OCI-LY7 (cell line): ENCODE results near the gene PPP1R9A. TPM values are rescaled to one million over a fixed set of nuclear protein-coding genes. Genes with fewer than 3 reads are reported as not detected.

Source experiments
- Bru-seq: library from RNA; stranded (reverse); fragments of 400-500 nt; gene quantifications from one replicate; lab custom pipeline; 2021; lab: Mats Ljungman, UMichigan
- BruChase-seq, 2 experiments: library from RNA; stranded (reverse); fragments of 400-500 nt; gene quantifications; one replicate each; lab custom pipeline; 2021; lab: Mats Ljungman, UMichigan
- BruUV-seq: library from RNA; stranded (reverse); fragments of 400-500 nt; replicated peaks from 2 replicates; lab custom pipeline; 2021; lab: Mats Ljungman, UMichigan
- CTCF ChIA-PET: fragments of 300-600 bp; sonication (Branson Sonifier 250); formaldehyde crosslinking; loops from one replicate; lab custom pipeline; 2022; ENCODE audit warnings: antibody characterized with exemption; ENCODE audit not compliant: unreplicated experiment; lab: Charles Lee
- POLR2A ChIA-PET: fragments of 300-600 bp; sonication (Branson Sonifier 250); formaldehyde crosslinking; loops from one replicate; lab custom pipeline; 2022; ENCODE audit warnings: antibody characterized with exemption; lab: Charles Lee
- DNase-seq: peaks from one replicate; pipeline ENCODE4 v3.0.0-alpha.2; 2015; ENCODE audit warnings: low spot score
- H2AFZ ChIP-seq: fragments of 200-600 bp; sonication (generic), shearing (Covaris generic); 2 replicates; pipeline ENCODE4 v1.6.1; 2014; ENCODE audit warnings: mild to moderate bottlenecking, antibody characterized with exemption, low read length, moderate library complexity
- H3K27ac ChIP-seq: fragments of 200-600 bp; sonication (generic); 2 replicates; pipeline ENCODE4 v1.5.1; 2014; ENCODE audit warnings: mixed run types, low read depth, mild to moderate bottlenecking, moderate library complexity, low read length, inconsistent platforms; ENCODE audit not compliant: poor library complexity, severe bottlenecking
- H3K36me3 ChIP-seq: fragments of 200-600 bp; sonication (generic); 2 replicates; pipeline ENCODE4 v1.6.1; 2014; ENCODE audit warnings: mild to moderate bottlenecking, antibody characterized with exemption, low read length, moderate library complexity, mixed read lengths; ENCODE audit not compliant: insufficient read depth
- H3K4me1 ChIP-seq: fragments of 200-600 bp; sonication (generic); 2 replicates; pipeline ENCODE4 v1.5.1; 2014; ENCODE audit warnings: mild to moderate bottlenecking, low read length; ENCODE audit not compliant: insufficient read depth, poor library complexity, severe bottlenecking
- H3K4me2 ChIP-seq: fragments of 200-600 bp; sonication (generic); 2 replicates; pipeline ENCODE4 v1.6.1; 2014; ENCODE audit warnings: mild to moderate bottlenecking, low read length
- H3K4me3 ChIP-seq: fragments of 200-600 bp; sonication (generic); 2 replicates; pipeline ENCODE4 v1.5.1; 2014; ENCODE audit warnings: mild to moderate bottlenecking, low read depth, low read length; ENCODE audit not compliant: poor library complexity, severe bottlenecking
- H3K79me2 ChIP-seq: fragments of 200-600 bp; sonication (generic); 2 replicates; pipeline ENCODE4 v1.6.1; 2016; ENCODE audit warnings: low read depth, mild to moderate bottlenecking, low read length, moderate library complexity, mixed read lengths; ENCODE audit not compliant: insufficient read depth
- H3K9me2 ChIP-seq: fragments of 200-600 bp; sonication (generic); 2 replicates; pipeline ENCODE4 v1.6.1; 2016; ENCODE audit warnings: mild to moderate bottlenecking, low read length, mixed read lengths; ENCODE audit not compliant: insufficient read depth
- H3K9me3 ChIP-seq: fragments of 200-600 bp; sonication (generic); 2 replicates; pipeline ENCODE4 v1.6.1; 2014; ENCODE audit warnings: mild to moderate bottlenecking, mixed run types, low read length, mixed read lengths
- H4K20me1 ChIP-seq: fragments of 200-600 bp; sonication (generic); 2 replicates; pipeline ENCODE4 v1.6.1; 2014; ENCODE audit warnings: mild to moderate bottlenecking, antibody characterized with exemption, low read length, moderate library complexity, mixed read lengths; ENCODE audit not compliant: insufficient read depth
- EZH2phosphoT487 ChIP-seq: fragments of 200-600 bp; sonication (generic); IDR thresholded peaks from 2 replicates; pipeline ENCODE4 v1.6.1; 2018; ENCODE audit warnings: low read depth, borderline replicate concordance, mild to moderate bottlenecking, mixed run types, antibody characterized with exemption, low read length, moderate library complexity, mixed read lengths
- intact Hi-C: fragments of 100-400 bp; cut with micrococcal nuclease; formaldehyde crosslinking; loops from one replicate; pipeline ENCODE4 v1.10.0; 2022; ENCODE audit not compliant: unreplicated experiment
- long read RNA-seq: library from polyadenylated mRNA; stranded (forward); transcript quantifications from one replicate; pipeline ENCODE4 v2.0.0, GENCODE V29; 2022
- total RNA-seq, 2 experiments: library from RNA; depleted of rRNA in 1 of 2; stranded (reverse); fragments of >200 nt in 1 of 2; shearing (Covaris generic) in 1 of 2; gene quantifications; 2 replicates each; pipeline ENCODE4 v1.2.3, GENCODE V29; 2014 to 2022
- TF ChIP-seq, protein P1 (sequence below): fragments of 200-600 bp; sonication (generic); conservative IDR thresholded peaks from 2 replicates; pipeline ENCODE4 v1.5.1; 2014; ENCODE audit warnings: mild to moderate bottlenecking, antibody characterized with exemption, low read length, moderate library complexity, mixed read lengths

The PPP1R9A gene
- 0.21 TPM in 1 of 2 replicates, not detected in the other for total RNA-seq (2014; rRNA removed; shearing (Covaris generic))
- total RNA-seq (2022), result not detected in 2 replicates
- percentile 3 among the genes with signal in this experiment for Bru-seq, nascent RNA
- percentile 5 among the genes with signal in this experiment for BruChase-seq, experiment 1, labeled RNA remaining after a 6-hour chase
- percentile 7 among the genes with signal in this experiment for BruChase-seq, experiment 2, labeled RNA remaining after a 2-hour chase
- long read RNA-seq, result 0 reads

DNA sequence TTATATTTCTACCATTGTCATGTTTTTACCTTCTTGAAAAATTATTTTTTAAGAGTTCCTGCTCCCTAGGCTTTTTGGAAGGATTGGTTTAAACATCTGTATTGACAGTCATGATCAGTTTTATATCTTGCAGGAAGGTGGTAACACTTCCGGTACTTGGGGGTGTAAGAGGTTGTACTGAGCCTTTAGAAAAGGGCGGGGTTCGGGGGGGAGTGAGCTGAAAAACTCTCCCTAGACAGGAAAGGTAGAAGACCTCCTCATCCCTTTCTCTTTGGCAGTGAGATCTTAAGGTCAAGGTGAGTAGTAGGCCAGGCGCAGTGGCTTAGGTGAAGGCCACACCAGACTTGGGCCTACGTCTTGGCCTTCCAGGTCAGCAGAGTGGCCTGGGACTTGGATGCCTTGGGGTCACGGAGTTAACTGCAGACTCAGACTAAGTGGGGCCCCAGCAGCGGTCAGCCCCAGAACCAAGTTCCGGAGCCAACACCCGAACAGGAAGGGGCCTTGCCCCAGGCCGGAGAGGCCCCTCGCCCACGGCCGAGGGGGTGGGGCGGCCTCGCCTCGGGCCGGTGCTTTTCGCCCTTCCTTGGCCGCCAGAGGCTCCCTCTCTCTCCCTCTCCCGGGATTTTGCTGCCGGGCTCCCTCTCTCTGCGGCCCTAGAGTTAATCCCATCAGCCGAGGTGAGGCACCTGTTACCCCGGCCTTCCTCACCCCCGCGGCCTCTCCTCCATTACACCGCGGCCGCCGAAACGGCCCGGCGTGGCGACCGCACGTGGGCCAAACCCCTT is at the start of gene PPP1R9A:
Gene PPP1R9A, plus strand, starts transcription at position 569 of the 785 bp plus-strand sequence. CDS start 2,520 bp downstream, outside the sequence.
- Histone ChIP-seq H4K20me1 (no peaks in the 10 kb centered on the region), H2AFZ (no peak within 1 kb of the TSS), H3K4me1 (no peaks in the 10 kb centered on the region), H3K9me2 (no peaks in the 10 kb centered on the region), H3K4me3 (no peak within 1 kb of the TSS), H3K27ac (no peak within 1 kb of the TSS), H3K36me3 (no peaks in the 10 kb centered on the region), H3K9me3 (no peaks in the 10 kb centered on the region), H3K79me2 (no peaks in the 10 kb centered on the region), H3K4me2 (no peak within 1 kb of the TSS)
- POLR2A ChIA-PET, result no interaction called here
- CTCF ChIA-PET, result no interaction called here
- no peak for DNase-seq
- BruUV-seq, result no TSS peak
- no peak for TF ChIP-seq EZH2phosphoT487
- TF ChIP-seq, protein P1, sequence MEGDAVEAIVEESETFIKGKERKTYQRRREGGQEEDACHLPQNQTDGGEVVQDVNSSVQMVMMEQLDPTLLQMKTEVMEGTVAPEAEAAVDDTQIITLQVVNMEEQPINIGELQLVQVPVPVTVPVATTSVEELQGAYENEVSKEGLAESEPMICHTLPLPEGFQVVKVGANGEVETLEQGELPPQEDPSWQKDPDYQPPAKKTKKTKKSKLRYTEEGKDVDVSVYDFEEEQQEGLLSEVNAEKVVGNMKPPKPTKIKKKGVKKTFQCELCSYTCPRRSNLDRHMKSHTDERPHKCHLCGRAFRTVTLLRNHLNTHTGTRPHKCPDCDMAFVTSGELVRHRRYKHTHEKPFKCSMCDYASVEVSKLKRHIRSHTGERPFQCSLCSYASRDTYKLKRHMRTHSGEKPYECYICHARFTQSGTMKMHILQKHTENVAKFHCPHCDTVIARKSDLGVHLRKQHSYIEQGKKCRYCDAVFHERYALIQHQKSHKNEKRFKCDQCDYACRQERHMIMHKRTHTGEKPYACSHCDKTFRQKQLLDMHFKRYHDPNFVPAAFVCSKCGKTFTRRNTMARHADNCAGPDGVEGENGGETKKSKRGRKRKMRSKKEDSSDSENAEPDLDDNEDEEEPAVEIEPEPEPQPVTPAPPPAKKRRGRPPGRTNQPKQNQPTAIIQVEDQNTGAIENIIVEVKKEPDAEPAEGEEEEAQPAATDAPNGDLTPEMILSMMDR, result no peak
- intact Hi-C loops, result no loop called here

DNA sequence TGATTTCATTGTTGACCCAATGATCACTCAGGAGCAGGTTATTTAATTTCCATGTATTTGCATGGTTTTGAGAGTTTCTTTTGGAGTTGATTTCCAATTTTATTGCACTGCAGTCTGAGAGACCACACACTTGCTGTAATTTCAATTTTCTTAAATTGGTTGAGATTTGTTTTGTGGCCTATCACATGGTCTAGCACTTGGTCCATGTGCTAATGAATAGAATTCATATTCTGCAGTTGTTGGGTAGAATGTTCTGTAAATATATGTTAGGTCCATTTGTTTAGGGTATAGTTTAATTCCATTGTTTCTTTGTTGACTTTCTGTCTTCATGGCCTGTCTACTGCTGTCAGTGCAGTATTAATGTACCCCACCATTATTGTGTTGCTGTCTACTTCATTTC is 36.3 kb upstream of the PPP1R9A start:
- Histone ChIP-seq H3K27ac (no peak overlapping the region), H3K9me3 (no peaks in the 10 kb centered on the region), H3K4me3 (no peak overlapping the region), H3K36me3 (no peaks in the 10 kb centered on the region), H4K20me1 (no peaks in the 10 kb centered on the region), H3K4me1 (no peaks in the 10 kb centered on the region), H3K79me2 (no peaks in the 10 kb centered on the region), H3K4me2 (no peak overlapping the region), H3K9me2 (no peaks in the 10 kb centered on the region), H2AFZ (no peak overlapping the region)
- CTCF ChIA-PET, result no interaction called here
- BruUV-seq, result no TSS peak
- DNase-seq, result no peak
- POLR2A ChIA-PET, result no interaction called here
- TF ChIP-seq, protein P1, result no peak
- TF ChIP-seq EZH2phosphoT487, result no peak
- intact Hi-C loops, result no loop called here
